GM18873 (cell line): ENCODE results near the gene ANKRD33B.
"Not testable (repeated sequence)": the region's sequence is repeated elsewhere in the genome, so short reads cannot be mapped to it uniquely, and the experiment has no call there.

ENCODE experiments used
- ATAC-seq: cut with Tn5 transposase; IDR thresholded peaks from one replicate; pipeline ENCODE4 v1.9.1; 2021; ENCODE audit warnings: mild to moderate bottlenecking, moderate library complexity, moderate number of reproducible peaks; ENCODE audit not compliant: unreplicated experiment, low FRiP score

The ANKRD33B gene

DNA sequence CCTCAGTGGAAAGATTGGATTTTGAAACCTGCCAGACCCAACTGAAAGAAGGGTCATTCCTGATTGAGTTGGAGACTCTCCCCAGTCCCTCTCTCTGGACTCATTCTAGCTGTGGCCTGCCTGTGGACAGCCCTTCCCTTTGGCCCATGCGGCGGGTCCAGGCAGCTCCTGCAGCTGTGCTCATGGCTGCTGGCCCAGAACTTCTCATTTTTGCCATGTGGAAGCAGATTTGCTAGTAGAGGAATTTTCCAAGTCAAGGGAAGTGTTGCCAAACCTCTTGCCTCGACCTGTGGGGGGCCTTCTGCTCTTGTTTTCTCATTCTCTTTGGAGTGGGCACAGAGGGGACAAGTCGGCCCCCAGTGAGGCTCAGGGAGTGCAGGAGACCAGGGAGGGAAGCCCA is 89.2 kb downstream of the ANKRD33B start:
- no peak for ATAC-seq

DNA sequence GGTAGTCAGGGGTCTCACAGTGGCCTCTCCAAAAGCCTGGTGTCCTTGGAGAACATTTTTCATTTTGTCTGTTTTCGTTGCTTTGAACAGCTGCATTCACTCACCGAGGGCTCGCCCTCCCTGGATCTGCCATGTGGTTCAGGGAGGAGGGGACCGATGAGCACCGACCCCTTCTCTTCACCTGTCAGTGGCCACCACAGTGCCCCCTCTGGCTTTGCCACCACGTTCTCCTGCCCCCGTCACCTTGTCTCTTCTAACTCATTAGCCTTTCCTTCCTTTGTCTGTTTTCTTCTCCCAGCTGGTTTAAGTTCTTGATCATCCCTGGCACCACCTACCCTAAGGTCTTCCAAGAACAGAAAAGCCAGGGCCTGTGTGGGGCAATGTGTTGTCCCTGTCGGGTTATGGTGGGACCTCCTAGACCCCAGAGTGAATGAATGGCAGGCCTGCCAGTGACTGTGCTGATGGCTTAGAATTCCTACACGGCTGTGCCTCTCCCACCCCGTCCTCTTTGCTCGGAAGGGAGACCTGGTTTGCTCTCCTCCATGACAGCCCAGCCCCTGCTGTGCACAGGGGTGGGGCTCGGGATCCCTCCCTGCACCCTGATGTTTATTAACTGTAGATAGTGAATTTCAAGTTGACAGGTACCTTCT is 90.0 kb downstream of the ANKRD33B start:
- no peak for ATAC-seq

- ATAC-seq: no peak
Observed at GRCh38 chr5:10654566-10654965, 90.7 kb downstream of the ANKRD33B start.

DNA sequence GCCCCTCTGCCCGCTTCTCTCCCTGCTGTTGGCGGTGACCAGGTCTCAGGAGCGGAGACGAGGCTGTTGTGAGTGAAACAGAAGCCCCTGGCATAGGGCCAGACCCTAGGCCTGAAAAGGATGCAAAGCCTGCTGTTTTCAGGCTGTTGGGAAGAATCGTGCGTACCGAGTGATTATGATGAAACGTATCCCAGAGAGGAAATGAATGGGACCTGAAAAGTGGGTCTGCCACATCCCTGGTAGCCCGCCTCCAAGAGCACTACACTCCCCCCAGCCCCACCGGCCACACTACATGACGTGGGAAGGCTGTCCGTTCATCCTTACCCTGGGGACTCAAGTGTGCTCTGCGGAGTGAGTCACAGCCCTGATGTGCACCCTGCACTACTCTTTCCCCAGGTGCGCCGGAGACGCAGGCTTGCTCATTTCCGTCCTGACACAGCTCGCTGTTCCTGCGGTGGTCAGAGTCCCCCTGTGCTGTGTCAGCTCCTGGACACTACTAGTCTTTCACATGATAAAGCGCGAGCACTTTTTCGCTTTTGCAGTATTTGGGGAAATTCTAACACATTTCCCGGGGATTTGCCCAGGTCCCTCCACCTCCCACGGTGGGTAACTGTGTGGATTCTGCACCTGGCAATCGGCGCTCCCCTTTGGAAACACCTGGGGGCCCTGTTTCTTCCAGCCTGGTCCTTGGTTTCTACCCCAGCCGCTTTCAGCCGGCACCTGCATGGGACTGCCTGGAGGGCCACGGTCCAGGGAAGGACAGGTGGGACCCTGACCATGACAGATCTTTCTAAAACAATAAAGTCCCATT is 91.5 kb downstream of the ANKRD33B start:
- ATAC-seq: peak; percentile 93

GRCh38 chr5:10655972-10656830 is 92.3 kb downstream of the ANKRD33B start:
- ATAC-seq: no peak

DNA sequence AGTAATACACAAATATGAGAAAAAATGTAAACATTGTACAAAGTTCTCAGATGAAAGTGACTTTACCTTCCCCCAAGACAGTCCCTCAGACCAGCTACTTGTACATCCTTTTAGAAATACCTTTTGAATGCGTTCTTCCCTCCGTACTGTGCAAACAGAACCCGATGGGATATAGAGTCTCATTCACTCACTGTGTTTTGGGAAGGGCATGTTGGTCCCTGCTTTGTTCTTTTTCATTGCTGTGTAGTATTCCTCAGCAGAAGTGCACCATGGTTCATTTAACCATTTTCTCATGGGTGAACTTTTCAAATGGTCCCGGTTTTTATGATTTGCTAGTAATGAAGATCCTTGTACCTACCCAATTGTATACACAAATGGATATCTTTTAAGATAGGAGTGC is 94.4 kb downstream of the ANKRD33B start:
- ATAC-seq: no peak

DNA sequence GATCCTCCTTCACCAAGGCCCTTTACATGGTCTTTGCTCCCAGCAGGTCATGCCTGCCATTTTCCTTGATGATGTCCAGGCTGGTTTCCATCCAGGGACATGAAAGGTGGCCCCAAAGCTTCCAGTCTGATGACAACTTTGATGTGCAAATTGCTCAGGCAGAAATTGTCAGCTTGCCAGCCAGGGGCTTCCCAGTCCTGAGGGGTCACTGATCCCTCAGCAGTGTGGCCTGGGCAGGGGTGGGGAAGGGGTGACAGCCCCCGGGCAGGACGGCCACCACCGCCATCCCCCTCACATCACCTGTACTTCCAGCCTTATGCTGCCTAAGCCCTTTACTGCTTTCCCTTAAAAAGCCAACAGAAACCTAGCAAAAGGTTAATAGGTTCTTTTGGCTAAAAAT is 96.3 kb downstream of the ANKRD33B start:
- ATAC-seq: no peak

GRCh38 chr5:10660720-10661387 is 97.0 kb downstream of the ANKRD33B start:
- no peak for ATAC-seq

GRCh38 chr5:10661401-10661800 is 97.5 kb downstream of the ANKRD33B start:
- ATAC-seq: no peak

- ATAC-seq: no peak
Observed at GRCh38 chr5:10662083-10662482, 98.2 kb downstream of the ANKRD33B start.

- ATAC-seq: no peak
Observed at GRCh38 chr5:10662661-10663488, 99.0 kb downstream of the ANKRD33B start.

DNA sequence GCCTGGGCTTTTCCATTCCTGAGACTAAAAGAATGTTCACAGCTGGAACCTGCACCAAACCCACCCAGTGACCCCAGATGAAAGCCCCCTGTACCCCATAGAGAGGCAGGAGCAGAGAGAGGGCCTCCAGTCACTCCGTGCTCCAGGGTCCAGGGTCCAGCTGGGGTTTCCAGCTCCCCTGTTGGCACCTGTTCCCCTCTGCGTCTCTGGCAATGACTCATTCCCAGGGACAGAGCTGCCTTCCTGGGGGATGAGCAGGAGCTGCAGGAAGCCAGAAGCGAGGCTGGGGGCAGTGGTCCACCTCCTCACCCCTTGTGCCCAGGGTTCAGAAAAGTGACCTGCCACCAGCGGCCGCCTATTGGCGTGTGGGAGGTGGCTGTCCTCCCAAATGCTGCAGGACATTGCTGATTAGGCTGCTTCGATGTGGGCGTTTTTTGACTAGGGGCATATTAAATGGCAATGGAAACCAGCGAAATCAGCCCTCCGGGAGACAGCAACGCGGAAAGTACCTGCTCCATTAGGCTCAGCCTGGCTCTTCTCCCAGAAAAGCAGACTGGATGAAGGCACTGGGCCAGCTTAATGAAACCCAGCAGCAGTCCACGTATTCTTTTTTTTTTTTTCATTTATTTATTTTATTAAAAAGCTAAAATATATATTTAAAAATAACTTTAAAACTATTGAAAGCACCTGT is 99.8 kb downstream of the ANKRD33B start:
- no peak for ATAC-seq

- not testable (repeated sequence) for ATAC-seq
Observed at GRCh38 chr5:10664180-10664769, 100.4 kb downstream of the ANKRD33B start.

GRCh38 chr5:10665799-10666198 is 101.9 kb downstream of the ANKRD33B start:
- no peak for ATAC-seq

GRCh38 chr5:10666531-10667299 is 102.8 kb downstream of the ANKRD33B start:
- ATAC-seq: no peak

DNA sequence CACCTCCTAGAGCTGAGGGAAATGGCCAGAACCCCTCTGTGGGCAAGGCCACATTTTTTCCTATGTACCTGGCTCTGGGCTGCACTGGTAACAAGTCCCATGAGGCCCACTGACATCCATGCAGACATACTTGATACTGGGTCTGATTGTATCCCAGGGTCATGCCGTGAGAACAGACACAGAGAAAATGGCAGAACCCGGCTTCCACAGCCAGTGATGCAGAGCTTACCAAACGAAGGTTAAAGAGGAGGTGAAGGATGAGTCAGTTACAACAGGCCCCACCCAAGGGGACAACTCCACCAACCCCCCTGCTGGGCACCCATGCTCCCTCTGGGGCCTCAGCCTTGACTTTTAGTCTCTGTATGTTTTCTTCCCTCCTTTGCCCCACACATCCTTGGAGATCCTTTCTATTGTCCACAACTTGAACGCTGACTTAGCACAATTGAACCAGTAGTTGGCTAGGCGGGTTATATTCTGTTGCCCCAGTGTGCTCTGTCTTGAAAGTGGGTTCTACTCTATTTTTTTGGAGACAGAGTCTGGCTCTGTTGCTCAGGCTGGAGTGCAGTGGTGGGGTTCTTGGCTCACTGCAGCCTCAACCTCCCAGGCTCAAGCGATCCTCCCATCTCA is 103.7 kb downstream of the ANKRD33B start:
- ATAC-seq: no peak

DNA sequence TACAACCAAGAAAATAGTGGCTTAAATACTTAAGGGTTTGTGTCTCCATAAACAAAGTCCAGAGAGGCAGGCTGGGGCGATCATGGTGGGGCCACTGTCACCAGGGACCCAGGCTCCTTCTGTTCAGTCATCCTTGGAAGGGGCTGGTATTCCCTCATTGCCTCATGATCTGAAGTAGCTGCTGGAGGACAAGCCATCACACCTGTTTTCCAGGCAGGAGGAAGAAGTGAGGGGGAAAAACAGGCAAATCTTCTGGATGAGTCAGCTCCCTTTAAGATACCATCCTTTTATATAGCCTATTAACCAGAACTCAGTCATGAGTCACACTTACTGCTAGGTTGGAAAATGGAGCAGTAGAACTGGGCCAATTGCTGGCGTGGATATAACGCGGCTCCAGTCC is 104.8 kb downstream of the ANKRD33B start:
- ATAC-seq: no peak

GRCh38 chr5:10669983-10670382 is 106.1 kb downstream of the ANKRD33B start:
- no peak for ATAC-seq
